ENCODE results near the gene BSPRY.
"Not testable (repeated sequence)": the region's sequence is repeated elsewhere in the genome, so short reads cannot be mapped to it uniquely, and the experiment has no call there.

The BSPRY gene

GRCh38 chr9:113403646-113404045 lies 54.3 kb downstream of the BSPRY start:
- no peaks in the 10 kb centered on the region for H3K9me3 ChIP-seq (ENCODE audit: control insufficient read depth in 5 of 5, low read length in 5 of 5)
- H3K27ac ChIP-seq (ENCODE audit: low read depth, low read length): no peak overlapping the region
- no peaks in the 10 kb centered on the region for H3K27me3 ChIP-seq (ENCODE audit: control insufficient read depth in 5 of 5, insufficient read depth in 4 of 5, low read length in 5 of 5)
- peak overlapping the region in 1 of 5 donors; percentile 57 for H3K9ac ChIP-seq (ENCODE audit: low read length in 5 of 5)
- H3K4me3 ChIP-seq (ENCODE audit: low read depth in 1 of 5, low read length in 5 of 5): no peak overlapping the region
- H3K36me3 ChIP-seq (ENCODE audit: control insufficient read depth in 5 of 5, insufficient read depth in 5 of 5, low read length in 5 of 5): peaks cover 8 to 14% (median 12%) of the 10 kb centered on the region in 5 donors
- peaks cover 5 to 53% (median 41%) of the 10 kb centered on the region in 5 donors for H3K4me1 ChIP-seq (ENCODE audit: control insufficient read depth in 5 of 5, insufficient read depth in 5 of 5, low read length in 5 of 5)

- H3K27me3 ChIP-seq (ENCODE audit: control insufficient read depth in 5 of 5, insufficient read depth in 4 of 5, low read length in 5 of 5); H3K9me3 ChIP-seq (ENCODE audit: control insufficient read depth in 5 of 5, low read length in 5 of 5); H3K27ac ChIP-seq (ENCODE audit: low read depth, low read length); H3K9ac ChIP-seq (ENCODE audit: low read length in 5 of 5); H3K4me3 ChIP-seq (ENCODE audit: low read depth in 1 of 5, low read length in 5 of 5): not testable (repeated sequence)
- peaks cover 12 to 41% (median 35%) of the 10 kb centered on the region in 5 donors for H3K4me1 ChIP-seq (ENCODE audit: control insufficient read depth in 5 of 5, insufficient read depth in 5 of 5, low read length in 5 of 5)
- peaks cover 12 to 16% (median 14%) of the 10 kb centered on the region in 5 donors for H3K36me3 ChIP-seq (ENCODE audit: control insufficient read depth in 5 of 5, insufficient read depth in 5 of 5, low read length in 5 of 5)
Observed at GRCh38 chr9:113406353-113406752, 57.0 kb downstream of the BSPRY start.

- H3K4me1 ChIP-seq (ENCODE audit: control insufficient read depth in 5 of 5, insufficient read depth in 5 of 5, low read length in 5 of 5): peaks cover 10 to 35% (median 32%) of the 10 kb centered on the region in 5 donors
- H3K27ac ChIP-seq (ENCODE audit: low read depth, low read length); H3K9me3 ChIP-seq (ENCODE audit: control insufficient read depth in 5 of 5, low read length in 5 of 5); H3K4me3 ChIP-seq (ENCODE audit: low read depth in 1 of 5, low read length in 5 of 5); H3K9ac ChIP-seq (ENCODE audit: low read length in 5 of 5); H3K27me3 ChIP-seq (ENCODE audit: control insufficient read depth in 5 of 5, insufficient read depth in 4 of 5, low read length in 5 of 5): not testable (repeated sequence)
- peaks cover 12 to 16% (median 14%) of the 10 kb centered on the region in 5 donors for H3K36me3 ChIP-seq (ENCODE audit: control insufficient read depth in 5 of 5, insufficient read depth in 5 of 5, low read length in 5 of 5)
Observed at GRCh38 chr9:113406873-113407511, 57.7 kb downstream of the BSPRY start.

GRCh38 chr9:113409481-113409880 lies 60.1 kb downstream of the BSPRY start:
- Histone ChIP-seq H3K9ac (ENCODE audit: low read length in 5 of 5) (peak overlapping the region; percentile 84 to 99 (median 98)), H3K4me1 (ENCODE audit: control insufficient read depth in 5 of 5, insufficient read depth in 5 of 5, low read length in 5 of 5) (peaks cover 10 to 22% (median 21%) of the 10 kb centered on the region in 5 donors), H3K9me3 (ENCODE audit: control insufficient read depth in 5 of 5, low read length in 5 of 5) (no peaks in the 10 kb centered on the region), H3K4me3 (ENCODE audit: low read depth in 1 of 5, low read length in 5 of 5) (peak overlapping the region; percentile 81 to 96 (median 83)), H3K36me3 (ENCODE audit: control insufficient read depth in 5 of 5, insufficient read depth in 5 of 5, low read length in 5 of 5) (peaks cover 12 to 16% (median 14%) of the 10 kb centered on the region in 5 donors), H3K27me3 (ENCODE audit: control insufficient read depth in 5 of 5, insufficient read depth in 4 of 5, low read length in 5 of 5) (peaks cover 0 to 4% (median 0%) of the 10 kb centered on the region in 5 donors), H3K27ac (ENCODE audit: low read depth, low read length) (peak overlapping the region; percentile 94)

- peaks cover 12 to 16% (median 14%) of the 10 kb centered on the region in 5 donors for H3K36me3 ChIP-seq (ENCODE audit: control insufficient read depth in 5 of 5, insufficient read depth in 5 of 5, low read length in 5 of 5)
- peak overlapping the region; percentile 94 for H3K27ac ChIP-seq (ENCODE audit: low read depth, low read length)
- H3K9me3 ChIP-seq (ENCODE audit: control insufficient read depth in 5 of 5, low read length in 5 of 5): no peaks in the 10 kb centered on the region
- H3K4me3 ChIP-seq (ENCODE audit: low read depth in 1 of 5, low read length in 5 of 5): peak overlapping the region; percentile 81 to 96 (median 83)
- H3K9ac ChIP-seq (ENCODE audit: low read length in 5 of 5): peak overlapping the region; percentile 84 to 99 (median 98)
- H3K27me3 ChIP-seq (ENCODE audit: control insufficient read depth in 5 of 5, insufficient read depth in 4 of 5, low read length in 5 of 5): peaks cover 0 to 4% (median 0%) of the 10 kb centered on the region in 5 donors
- peaks cover 10 to 21% (median 18%) of the 10 kb centered on the region in 5 donors for H3K4me1 ChIP-seq (ENCODE audit: control insufficient read depth in 5 of 5, insufficient read depth in 5 of 5, low read length in 5 of 5)
Observed at GRCh38 chr9:113409883-113410206, 60.5 kb downstream of the BSPRY start.

- H3K4me1 ChIP-seq (ENCODE audit: control insufficient read depth in 5 of 5, insufficient read depth in 5 of 5, low read length in 5 of 5): peaks cover 10 to 21% (median 14%) of the 10 kb centered on the region in 5 donors
Observed at GRCh38 chr9:113410207-113410864, 61.0 kb downstream of the BSPRY start, which contains the start of the genes C9orf43 and POLE3. Gene C9orf43, plus strand, starts transcription at chr9:113410747. Its CDS starts 2,747 bp downstream, at chr9:113413494. Gene POLE3, minus strand, starts transcription at chr9:113410675. Its CDS starts 382 bp downstream, at chr9:113410293.

GRCh38 chr9:113416149-113416721 lies 66.9 kb downstream of the BSPRY start:
- no peaks in the 10 kb centered on the region for H3K27me3 ChIP-seq (ENCODE audit: control insufficient read depth in 5 of 5, insufficient read depth in 4 of 5, low read length in 5 of 5)
- no peaks in the 10 kb centered on the region for H3K9me3 ChIP-seq (ENCODE audit: control insufficient read depth in 5 of 5, low read length in 5 of 5)
- no peak overlapping the region for H3K4me3 ChIP-seq (ENCODE audit: low read depth in 1 of 5, low read length in 5 of 5)
- no peak overlapping the region for H3K27ac ChIP-seq (ENCODE audit: low read depth, low read length)
- peaks cover 2 to 12% (median 3%) of the 10 kb centered on the region in 5 donors for H3K4me1 ChIP-seq (ENCODE audit: control insufficient read depth in 5 of 5, insufficient read depth in 5 of 5, low read length in 5 of 5)
- no peak overlapping the region for H3K9ac ChIP-seq (ENCODE audit: low read length in 5 of 5)
- no peaks in the 10 kb centered on the region for H3K36me3 ChIP-seq (ENCODE audit: control insufficient read depth in 5 of 5, insufficient read depth in 5 of 5, low read length in 5 of 5)

More at GRCh38 chr9:113410207-113410864, 61.0 kb downstream of the BSPRY start, which contains the start of the genes C9orf43 and POLE3:
- Histone ChIP-seq H3K36me3 (ENCODE audit: control insufficient read depth in 5 of 5, insufficient read depth in 5 of 5, low read length in 5 of 5) (peaks cover 12 to 16% (median 14%) of the 10 kb centered on the region in 5 donors), H3K4me3 (ENCODE audit: low read depth in 1 of 5, low read length in 5 of 5) (peak within 1 kb of the TSS; percentile 81 to 96 (median 90)), H3K9me3 (ENCODE audit: control insufficient read depth in 5 of 5, low read length in 5 of 5) (no peaks in the 10 kb centered on the region), H3K9ac (ENCODE audit: low read length in 5 of 5) (peak within 1 kb of the TSS; percentile 84 to 99 (median 98)), H3K27ac (ENCODE audit: low read depth, low read length) (peak within 1 kb of the TSS; percentile 94), H3K27me3 (ENCODE audit: control insufficient read depth in 5 of 5, insufficient read depth in 4 of 5, low read length in 5 of 5) (peaks cover 0 to 4% (median 0%) of the 10 kb centered on the region in 5 donors)

- Histone ChIP-seq H3K9ac (ENCODE audit: low read length in 5 of 5) (no peak overlapping the region), H3K4me1 (ENCODE audit: control insufficient read depth in 5 of 5, insufficient read depth in 5 of 5, low read length in 5 of 5) (peaks cover 0 to 12% (median 2%) of the 10 kb centered on the region in 5 donors), H3K36me3 (ENCODE audit: control insufficient read depth in 5 of 5, insufficient read depth in 5 of 5, low read length in 5 of 5) (no peaks in the 10 kb centered on the region), H3K4me3 (ENCODE audit: low read depth in 1 of 5, low read length in 5 of 5) (no peak overlapping the region), H3K27me3 (ENCODE audit: control insufficient read depth in 5 of 5, insufficient read depth in 4 of 5, low read length in 5 of 5) (no peaks in the 10 kb centered on the region), H3K9me3 (ENCODE audit: control insufficient read depth in 5 of 5, low read length in 5 of 5) (no peaks in the 10 kb centered on the region), H3K27ac (ENCODE audit: low read depth, low read length) (no peak overlapping the region)
Observed at GRCh38 chr9:113417370-113417769, 68.0 kb downstream of the BSPRY start.

Data from subcutaneous abdominal adipose tissue (tissue), 5 donors.